ENCODE measurements around the gene MMP12. TPM values are rescaled to one million over a fixed set of nuclear protein-coding genes. Genes with fewer than 3 reads are reported as not detected.

The MMP12 gene
- total RNA-seq, 1 donor = 3.0 TPM

- H3K4me3 ChIP-seq (ENCODE audit: low read depth, low read length) = no peak overlapping the region
- TF ChIP-seq CTCF (IDR thresholded peaks at IDR 0.05; ENCODE audit: insufficient read depth, low read depth, low read length) = no peak
- DNase-seq (ENCODE audit: low read depth) = no peak
Observed at GRCh38 chr11:102837156-102837555, 37.6 kb downstream of the MMP12 start.

GRCh38 chr11:102836290-102836875 lies 38.4 kb downstream of the MMP12 start:
- DNase-seq (ENCODE audit: low read depth) = peak; percentile 41
- no peak overlapping the region for H3K4me3 ChIP-seq (ENCODE audit: low read depth, low read length)
- no peak for TF ChIP-seq CTCF (IDR thresholded peaks at IDR 0.05; ENCODE audit: insufficient read depth, low read depth, low read length)

GRCh38 chr11:102833731-102834130 lies 41.1 kb downstream of the MMP12 start:
- DNase-seq (ENCODE audit: low read depth) = no peak
- no peak for TF ChIP-seq CTCF (IDR thresholded peaks at IDR 0.05; ENCODE audit: insufficient read depth, low read depth, low read length)
- H3K4me3 ChIP-seq (ENCODE audit: low read depth, low read length) = no peak overlapping the region

- no peak overlapping the region for H3K4me3 ChIP-seq (ENCODE audit: low read depth, low read length)
- TF ChIP-seq CTCF (IDR thresholded peaks at IDR 0.05; ENCODE audit: insufficient read depth, low read depth, low read length) = no peak
Observed at GRCh38 chr11:102832612-102833011, 42.2 kb downstream of the MMP12 start.

GRCh38 chr11:102831489-102832440 lies 43.0 kb downstream of the MMP12 start:
- TF ChIP-seq CTCF (IDR thresholded peaks at IDR 0.05; ENCODE audit: insufficient read depth, low read depth, low read length) = peak; percentile 64
- peak; percentile 60 for DNase-seq (ENCODE audit: low read depth)
- H3K4me3 ChIP-seq (ENCODE audit: low read depth, low read length) = peak overlapping the region; percentile 46

More at GRCh38 chr11:102832612-102833011, 42.2 kb downstream of the MMP12 start:
- no peak for DNase-seq (ENCODE audit: low read depth)

- no peak for DNase-seq (ENCODE audit: low read depth)
- peak overlapping the region; percentile 46 for H3K4me3 ChIP-seq (ENCODE audit: low read depth, low read length)
- TF ChIP-seq CTCF (IDR thresholded peaks at IDR 0.05; ENCODE audit: insufficient read depth, low read depth, low read length) = no peak
Observed at GRCh38 chr11:102831128-102831488, 43.7 kb downstream of the MMP12 start.

Data from fibroblast of villous mesenchyme (primary cell).